ENCODE measurements around the gene TSPAN11. TPM values are rescaled to one million over a fixed set of nuclear protein-coding genes. Genes with fewer than 3 reads are reported as not detected.

TSPAN11 gene
- total RNA-seq, 4 donors from 2014 or later, result 0.64 to 2.8 (median 1.3) TPM

GRCh38 chr12:30973830-30974229, 47.3 kb downstream of the TSPAN11 start:
- peaks cover 51% of the 10 kb centered on the region for H3K4me1 ChIP-seq
- H3K27me3 ChIP-seq, result peaks cover 6% of the 10 kb centered on the region
- no peak for TF ChIP-seq POLR2A (IDR thresholded peaks at IDR 0.05)
- TF ChIP-seq EP300 (IDR thresholded peaks at IDR 0.05), result no peak
- H3K9me3 ChIP-seq, result no peaks in the 10 kb centered on the region
- 58% methylated on average over 5 of the region's 5 CpGs for WGBS
- H3K4me3 ChIP-seq, result no peak overlapping the region
- DNase-seq (ENCODE audit: low spot score in 2 of 2), result no peak
- no peak overlapping the region for H3K27ac ChIP-seq
- H3K36me3 ChIP-seq, result no peaks in the 10 kb centered on the region

GRCh38 chr12:30974746-30975500, 48.4 kb downstream of the TSPAN11 start:
- no peak for DNase-seq (ENCODE audit: low spot score in 2 of 2)
- H3K4me3 ChIP-seq, result no peak overlapping the region
- TF ChIP-seq CTCF (IDR thresholded peaks at IDR 0.05) (no peak), EP300 (IDR thresholded peaks at IDR 0.05) (no peak), POLR2A (IDR thresholded peaks at IDR 0.05) (no peak), POLR2AphosphoS5 (IDR thresholded peaks at IDR 0.05) (no peak)
- no peaks in the 10 kb centered on the region for H3K9me3 ChIP-seq
- H3K27me3 ChIP-seq, result peaks cover 6% of the 10 kb centered on the region
- WGBS, result 76% methylated on average over 18 of the region's 20 CpGs
- peaks cover 51% of the 10 kb centered on the region for H3K4me1 ChIP-seq
- no peaks in the 10 kb centered on the region for H3K36me3 ChIP-seq
- no peak overlapping the region for H3K27ac ChIP-seq

- no peak overlapping the region for H3K4me3 ChIP-seq
- H3K36me3 ChIP-seq, result no peaks in the 10 kb centered on the region
Observed at GRCh38 chr12:30975581-30975980, 49.0 kb downstream of the TSPAN11 start.

GRCh38 chr12:30976206-30976605, 49.7 kb downstream of the TSPAN11 start:
- Histone ChIP-seq H3K27me3 (peaks cover 6% of the 10 kb centered on the region), H3K27ac (no peak overlapping the region), H3K4me1 (peaks cover 41% of the 10 kb centered on the region), H3K9me3 (no peaks in the 10 kb centered on the region), H3K36me3 (no peaks in the 10 kb centered on the region), H3K4me3 (no peak overlapping the region)
- TF ChIP-seq POLR2A (IDR thresholded peaks at IDR 0.05) (no peak), CTCF (IDR thresholded peaks at IDR 0.05) (no peak), POLR2AphosphoS5 (IDR thresholded peaks at IDR 0.05) (no peak), EP300 (IDR thresholded peaks at IDR 0.05) (no peak)
- no peak for DNase-seq (ENCODE audit: low spot score in 2 of 2)
- WGBS, result 76% methylated on average over 7 of the region's 7 CpGs

More at GRCh38 chr12:30975581-30975980, 49.0 kb downstream of the TSPAN11 start:
- Histone ChIP-seq H3K4me1 (peaks cover 47% of the 10 kb centered on the region), H3K27me3 (peaks cover 6% of the 10 kb centered on the region), H3K27ac (no peak overlapping the region), H3K9me3 (no peaks in the 10 kb centered on the region)
- DNase-seq (ENCODE audit: low spot score in 2 of 2), result no peak
- 76% methylated on average over 5 of the region's 6 CpGs for WGBS
- TF ChIP-seq POLR2A (IDR thresholded peaks at IDR 0.05) (no peak), EP300 (IDR thresholded peaks at IDR 0.05) (no peak)

GRCh38 chr12:30977124-30977523, 50.6 kb downstream of the TSPAN11 start:
- DNase-seq (ENCODE audit: low spot score in 2 of 2), result no peak
- no peaks in the 10 kb centered on the region for H3K36me3 ChIP-seq
- no peak overlapping the region for H3K4me3 ChIP-seq
- no peak overlapping the region for H3K27ac ChIP-seq
- no peaks in the 10 kb centered on the region for H3K9me3 ChIP-seq
- WGBS, result 82% methylated on average over 11 of the region's 11 CpGs
- peaks cover 31% of the 10 kb centered on the region for H3K4me1 ChIP-seq
- TF ChIP-seq EP300 (IDR thresholded peaks at IDR 0.05), result no peak
- TF ChIP-seq CTCF (IDR thresholded peaks at IDR 0.05), result no peak
- no peak for TF ChIP-seq POLR2AphosphoS5 (IDR thresholded peaks at IDR 0.05)
- no peak for TF ChIP-seq POLR2A (IDR thresholded peaks at IDR 0.05)
- peaks cover 6% of the 10 kb centered on the region for H3K27me3 ChIP-seq

GRCh38 chr12:30977537-30978349, 51.2 kb downstream of the TSPAN11 start:
- Histone ChIP-seq H3K36me3 (no peaks in the 10 kb centered on the region), H3K4me1 (peaks cover 25% of the 10 kb centered on the region), H3K27me3 (peaks cover 6% of the 10 kb centered on the region), H3K9me3 (no peaks in the 10 kb centered on the region), H3K27ac (no peak overlapping the region), H3K4me3 (no peak overlapping the region)
- no peak for DNase-seq (ENCODE audit: low spot score in 2 of 2)
- whole genome bisulfite sequencing, result 90% methylated on average over 7 of the region's 7 CpGs
- TF ChIP-seq CTCF (IDR thresholded peaks at IDR 0.05) (no peak), POLR2A (IDR thresholded peaks at IDR 0.05) (no peak), EP300 (IDR thresholded peaks at IDR 0.05) (no peak), POLR2AphosphoS5 (IDR thresholded peaks at IDR 0.05) (no peak)

Measured in suprapubic skin (tissue), 4 donors.